HEK293 (cell line): Measurements from ENCODE around the gene SERINC3.
A peak's percentile ranks its signal among the peaks of the same experiment; 100 is the strongest.

Experiments
- HOXD13 ChIP-seq: sonication (generic); formaldehyde crosslinking; IDR thresholded peaks from 2 replicates; pipeline ENCODE4 v1.8.0; 2022; ENCODE audit warnings: missing genetic modification reagents, borderline replicate concordance
- KLF8 ChIP-seq: fragments of 450-650 bp; formaldehyde crosslinking; IDR thresholded peaks from 2 replicates; pipeline ENCODE4 v1.5.1; 2016; ENCODE audit warnings: missing biosample characterization, missing genetic modification characterization
- TRIM28 ChIP-seq: IDR thresholded peaks from 2 replicates; pipeline ENCODE4 v1.6.1; 2011; ENCODE audit warnings: low read length, control low read depth, borderline replicate concordance
- YY2 ChIP-seq: fragments of 450-650 bp; formaldehyde crosslinking; IDR thresholded peaks from 2 replicates; pipeline ENCODE4 v1.5.1; 2016; ENCODE audit warnings: missing biosample characterization, missing genetic modification characterization
- ZBTB1 ChIP-seq: fragments of 450-650 bp; formaldehyde crosslinking; IDR thresholded peaks from 2 replicates; pipeline ENCODE4 v1.5.1; 2016; ENCODE audit warnings: missing biosample characterization, missing genetic modification characterization
- ZBTB20 ChIP-seq: fragments of 450-650 bp; formaldehyde crosslinking; IDR thresholded peaks from 2 replicates; pipeline ENCODE4 v1.5.1; 2016; ENCODE audit warnings: missing biosample characterization, missing genetic modification characterization
- ZFP41 ChIP-seq: fragments of 450-650 bp; formaldehyde crosslinking; IDR thresholded peaks from 2 replicates; pipeline ENCODE4 v1.5.1; 2016; ENCODE audit warnings: missing biosample characterization, missing genetic modification characterization, borderline replicate concordance
- ZNF292 ChIP-seq: fragments of 450-650 bp; formaldehyde crosslinking; IDR thresholded peaks from 2 replicates; pipeline ENCODE4 v1.5.1; 2016; ENCODE audit warnings: low read depth, missing biosample characterization, missing genetic modification characterization, borderline replicate concordance
- ZNF324 ChIP-seq: fragments of 450-650 bp; formaldehyde crosslinking; IDR thresholded peaks from 2 replicates; pipeline ENCODE4 v1.5.1; 2016; ENCODE audit warnings: missing biosample characterization, missing genetic modification characterization
- ZNF335 ChIP-seq: fragments of 450-650 bp; formaldehyde crosslinking; conservative IDR thresholded peaks from 2 replicates; pipeline ENCODE4 v1.5.1; 2016; ENCODE audit warnings: missing biosample characterization, missing genetic modification characterization
- ZNF416 ChIP-seq: fragments of 450-650 bp; formaldehyde crosslinking; IDR thresholded peaks from 2 replicates; pipeline ENCODE4 v1.5.1; 2016; ENCODE audit warnings: missing biosample characterization, missing genetic modification characterization
- ZNF473 ChIP-seq: fragments of 450-650 bp; formaldehyde crosslinking; IDR thresholded peaks from 2 replicates; pipeline ENCODE4 v1.5.1; 2017; ENCODE audit warnings: missing biosample characterization, missing genetic modification characterization
- ZNF48 ChIP-seq: fragments of 450-650 bp; formaldehyde crosslinking; IDR thresholded peaks from 2 replicates; pipeline ENCODE4 v1.5.1; 2016; ENCODE audit warnings: missing biosample characterization, missing genetic modification characterization
- ZNF529 ChIP-seq: fragments of 450-650 bp; formaldehyde crosslinking; IDR thresholded peaks from 2 replicates; pipeline ENCODE4 v1.5.1; 2017; ENCODE audit warnings: missing genetic modification characterization, missing biosample characterization; ENCODE audit not compliant: insufficient replicate concordance
- ZNF548 ChIP-seq: fragments of 450-650 bp; formaldehyde crosslinking; IDR thresholded peaks from 2 replicates; pipeline ENCODE4 v1.5.1; 2016; ENCODE audit warnings: missing biosample characterization, missing genetic modification characterization
- ZNF585B ChIP-seq: fragments of 450-650 bp; formaldehyde crosslinking; IDR thresholded peaks from 2 replicates; pipeline ENCODE4 v1.5.1; 2016; ENCODE audit warnings: missing biosample characterization, missing genetic modification characterization
- ZNF600 ChIP-seq: fragments of 450-650 bp; formaldehyde crosslinking; IDR thresholded peaks from 2 replicates; pipeline ENCODE4 v1.5.1; 2016; ENCODE audit warnings: missing biosample characterization, missing genetic modification characterization
- ZNF670 ChIP-seq: fragments of 450-650 bp; formaldehyde crosslinking; IDR thresholded peaks from 2 replicates; pipeline ENCODE4 v1.5.1; 2016; ENCODE audit warnings: missing biosample characterization, missing genetic modification characterization, low read depth
- ZNF701 ChIP-seq: fragments of 450-650 bp; formaldehyde crosslinking; IDR thresholded peaks from 2 replicates; pipeline ENCODE4 v1.5.1; 2016; ENCODE audit warnings: missing biosample characterization, missing genetic modification characterization
- ZNF785 ChIP-seq: fragments of 450-650 bp; formaldehyde crosslinking; IDR thresholded peaks from 2 replicates; pipeline ENCODE4 v1.5.1; 2016; ENCODE audit warnings: missing biosample characterization, missing genetic modification characterization
- ZSCAN23 ChIP-seq: fragments of 450-650 bp; formaldehyde crosslinking; IDR thresholded peaks from 2 replicates; pipeline ENCODE4 v1.5.1; 2016; ENCODE audit warnings: missing biosample characterization, missing genetic modification characterization
- TF ChIP-seq, protein P1 (sequence below): fragments of 450-650 bp; formaldehyde crosslinking; IDR thresholded peaks from 2 replicates; pipeline ENCODE4 v1.5.1; 2016; ENCODE audit warnings: missing biosample characterization, missing genetic modification characterization
- TF ChIP-seq, protein P2 (sequence below): fragments of 450-650 bp; formaldehyde crosslinking; IDR thresholded peaks from 2 replicates; pipeline ENCODE4 v1.5.1; 2016; ENCODE audit warnings: missing biosample characterization, missing genetic modification characterization
- TF ChIP-seq, protein P3 (sequence below): fragments of 450-650 bp; formaldehyde crosslinking; IDR thresholded peaks from 2 replicates; pipeline ENCODE4 v1.5.1; 2017; ENCODE audit warnings: missing biosample characterization, missing genetic modification characterization
- TF ChIP-seq, protein P4 (sequence below): fragments of 450-650 bp; formaldehyde crosslinking; IDR thresholded peaks from 2 replicates; pipeline ENCODE4 v1.5.1; 2016; ENCODE audit warnings: missing biosample characterization, missing genetic modification characterization
- TF ChIP-seq, protein P5 (sequence below): IDR thresholded peaks from 2 replicates; pipeline ENCODE4 v1.6.1; 2011; ENCODE audit warnings: mild to moderate bottlenecking, low read depth, low read length, borderline replicate concordance
- TF ChIP-seq, protein P6 (sequence below): fragments of 450-650 bp; formaldehyde crosslinking; IDR thresholded peaks from 2 replicates; pipeline ENCODE4 v1.5.1; 2016; ENCODE audit warnings: missing biosample characterization, missing genetic modification characterization

The SERINC3 gene

DNA sequence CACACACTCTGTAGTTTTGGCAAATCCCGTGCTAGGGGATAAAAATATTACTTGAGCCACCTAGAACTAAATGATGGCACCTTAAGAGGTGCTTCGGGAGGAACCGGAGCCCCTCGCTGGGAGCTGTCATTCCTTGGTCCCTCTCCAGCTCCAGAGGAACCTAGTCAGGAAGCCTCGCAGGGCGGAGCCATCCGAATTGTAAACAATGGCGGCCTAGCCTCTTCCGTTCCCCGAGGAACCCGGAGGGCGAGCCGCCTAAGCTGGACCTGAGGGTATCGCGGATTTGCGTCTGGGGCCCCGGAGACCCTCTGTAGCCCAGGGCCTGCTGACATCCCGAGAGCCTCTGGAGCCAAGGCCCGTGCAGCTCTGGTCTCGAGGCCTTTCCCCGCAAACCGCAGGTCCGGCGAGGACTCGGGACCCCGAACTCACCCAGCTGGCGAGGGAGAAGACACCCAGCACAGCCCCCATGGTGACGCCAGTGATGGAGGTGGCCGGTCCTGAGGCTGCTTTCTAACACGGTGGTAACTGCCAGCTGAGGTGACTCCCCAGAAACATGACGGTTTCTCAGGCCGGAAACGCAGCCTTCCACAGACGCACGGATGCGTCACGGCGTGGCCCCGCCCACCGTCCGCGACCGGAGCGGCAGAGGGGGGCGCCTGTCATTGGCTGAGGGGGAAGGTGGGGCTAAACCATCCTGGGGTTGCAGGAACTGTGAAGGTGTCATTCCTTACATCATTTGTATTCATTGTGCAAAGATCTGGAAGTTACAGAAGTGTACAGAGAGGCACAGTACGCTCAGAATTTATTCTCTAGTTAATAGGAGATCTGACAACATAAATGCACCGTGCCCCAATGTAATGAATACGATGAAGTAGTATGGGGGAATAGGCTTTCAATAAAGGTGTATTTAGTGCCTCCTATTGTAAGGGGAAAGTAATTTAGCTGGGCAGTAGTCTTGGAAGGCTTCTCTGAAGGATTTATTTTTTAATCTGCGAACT lies at the start of gene SERINC3 (continued):
- TF ChIP-seq, protein P1, sequence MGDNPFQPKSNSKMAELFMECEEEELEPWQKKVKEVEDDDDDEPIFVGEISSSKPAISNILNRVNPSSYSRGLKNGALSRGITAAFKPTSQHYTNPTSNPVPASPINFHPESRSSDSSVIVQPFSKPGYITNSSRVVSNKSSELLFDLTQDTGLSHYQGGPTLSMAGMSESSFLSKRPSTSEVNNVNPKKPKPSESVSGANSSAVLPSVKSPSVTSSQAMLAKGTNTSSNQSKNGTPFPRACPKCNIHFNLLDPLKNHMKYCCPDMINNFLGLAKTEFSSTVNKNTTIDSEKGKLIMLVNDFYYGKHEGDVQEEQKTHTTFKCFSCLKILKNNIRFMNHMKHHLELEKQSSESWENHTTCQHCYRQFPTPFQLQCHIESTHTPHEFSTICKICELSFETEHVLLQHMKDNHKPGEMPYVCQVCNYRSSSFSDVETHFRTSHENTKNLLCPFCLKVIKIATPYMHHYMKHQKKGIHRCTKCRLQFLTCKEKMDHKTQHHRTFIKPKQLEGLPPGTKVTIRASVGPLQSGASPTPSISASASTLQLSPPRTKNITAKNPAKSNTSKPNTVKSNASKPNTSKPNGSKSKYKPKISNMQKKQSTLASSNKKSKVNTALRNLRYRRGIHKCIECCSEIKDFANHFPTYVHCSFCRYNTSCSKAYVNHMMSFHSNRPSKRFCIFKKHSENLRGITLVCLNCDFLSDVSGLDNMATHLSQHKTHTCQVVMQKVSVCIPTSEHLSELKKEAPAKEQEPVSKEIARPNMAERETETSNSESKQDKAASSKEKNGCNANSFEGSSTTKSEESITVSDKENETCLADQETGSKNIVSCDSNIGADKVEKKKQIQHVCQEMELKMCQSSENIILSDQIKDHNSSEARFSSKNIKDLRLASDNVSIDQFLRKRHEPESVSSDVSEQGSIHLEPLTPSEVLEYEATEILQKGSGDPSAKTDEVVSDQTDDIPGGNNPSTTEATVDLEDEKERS = no peak
- TF ChIP-seq TRIM28 (0 out of 2 replicates have a peak, but pooled peaks have one; percentile 16), ZNF548 (tag by site-specific recombination) (no peak), ZBTB20 (peak; percentile 71; the same call in 1 of the 2 replicates), ZNF48 (tag by site-specific recombination) (no peak), ZBTB1 (tag by site-specific recombination) (no peak), ZFP41 (tag by site-specific recombination) (no peak), ZNF529 (tag by site-specific recombination) (no peak), HOXD13 (CRISPR knock-in tag) (no peak), ZNF292 (tag by site-specific recombination) (no peak), ZNF416 (tag by site-specific recombination) (no peak), ZNF324 (tag by site-specific recombination) (0 out of 2 replicates have a peak, but pooled peaks have one; percentile 21), ZNF701 (no peak), KLF8 (peak; percentile 52; the same call in 1 of the 2 replicates), ZNF335 (peak; percentile 98), ZNF670 (no peak), ZNF473 (no peak), ZNF785 (no peak), ZSCAN23 (tag by site-specific recombination) (no peak), ZNF585B (tag by site-specific recombination) (no peak), YY2 (peak; percentile 81; the same call in 1 of the 2 replicates), ZNF600 (tag by site-specific recombination) (peak; percentile 71)
- TF ChIP-seq, protein P2, sequence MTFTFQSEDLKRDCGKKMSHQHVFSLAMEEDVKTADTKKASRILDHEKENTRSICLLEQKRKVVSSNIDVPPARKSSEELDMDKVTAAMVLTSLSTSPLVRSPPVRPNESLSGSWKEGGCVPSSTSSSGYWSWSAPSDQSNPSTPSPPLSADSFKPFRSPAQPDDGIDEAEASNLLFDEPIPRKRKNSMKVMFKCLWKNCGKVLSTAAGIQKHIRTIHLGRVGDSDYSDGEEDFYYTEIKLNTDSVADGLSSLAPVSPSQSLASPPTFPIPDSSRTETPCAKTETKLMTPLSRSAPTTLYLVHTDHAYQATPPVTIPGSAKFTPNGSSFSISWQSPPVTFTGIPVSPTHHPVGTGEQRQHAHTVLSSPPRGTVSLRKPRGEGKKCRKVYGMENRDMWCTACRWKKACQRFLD (tag by site-specific recombination) = no peak
- TF ChIP-seq, protein P3, sequence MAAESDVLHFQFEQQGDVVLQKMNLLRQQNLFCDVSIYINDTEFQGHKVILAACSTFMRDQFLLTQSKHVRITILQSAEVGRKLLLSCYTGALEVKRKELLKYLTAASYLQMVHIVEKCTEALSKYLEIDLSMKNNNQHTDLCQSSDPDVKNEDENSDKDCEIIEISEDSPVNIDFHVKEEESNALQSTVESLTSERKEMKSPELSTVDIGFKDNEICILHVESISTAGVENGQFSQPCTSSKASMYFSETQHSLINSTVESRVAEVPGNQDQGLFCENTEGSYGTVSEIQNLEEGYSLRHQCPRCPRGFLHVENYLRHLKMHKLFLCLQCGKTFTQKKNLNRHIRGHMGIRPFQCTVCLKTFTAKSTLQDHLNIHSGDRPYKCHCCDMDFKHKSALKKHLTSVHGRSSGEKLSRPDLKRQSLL = no peak
- TF ChIP-seq, protein P4, sequence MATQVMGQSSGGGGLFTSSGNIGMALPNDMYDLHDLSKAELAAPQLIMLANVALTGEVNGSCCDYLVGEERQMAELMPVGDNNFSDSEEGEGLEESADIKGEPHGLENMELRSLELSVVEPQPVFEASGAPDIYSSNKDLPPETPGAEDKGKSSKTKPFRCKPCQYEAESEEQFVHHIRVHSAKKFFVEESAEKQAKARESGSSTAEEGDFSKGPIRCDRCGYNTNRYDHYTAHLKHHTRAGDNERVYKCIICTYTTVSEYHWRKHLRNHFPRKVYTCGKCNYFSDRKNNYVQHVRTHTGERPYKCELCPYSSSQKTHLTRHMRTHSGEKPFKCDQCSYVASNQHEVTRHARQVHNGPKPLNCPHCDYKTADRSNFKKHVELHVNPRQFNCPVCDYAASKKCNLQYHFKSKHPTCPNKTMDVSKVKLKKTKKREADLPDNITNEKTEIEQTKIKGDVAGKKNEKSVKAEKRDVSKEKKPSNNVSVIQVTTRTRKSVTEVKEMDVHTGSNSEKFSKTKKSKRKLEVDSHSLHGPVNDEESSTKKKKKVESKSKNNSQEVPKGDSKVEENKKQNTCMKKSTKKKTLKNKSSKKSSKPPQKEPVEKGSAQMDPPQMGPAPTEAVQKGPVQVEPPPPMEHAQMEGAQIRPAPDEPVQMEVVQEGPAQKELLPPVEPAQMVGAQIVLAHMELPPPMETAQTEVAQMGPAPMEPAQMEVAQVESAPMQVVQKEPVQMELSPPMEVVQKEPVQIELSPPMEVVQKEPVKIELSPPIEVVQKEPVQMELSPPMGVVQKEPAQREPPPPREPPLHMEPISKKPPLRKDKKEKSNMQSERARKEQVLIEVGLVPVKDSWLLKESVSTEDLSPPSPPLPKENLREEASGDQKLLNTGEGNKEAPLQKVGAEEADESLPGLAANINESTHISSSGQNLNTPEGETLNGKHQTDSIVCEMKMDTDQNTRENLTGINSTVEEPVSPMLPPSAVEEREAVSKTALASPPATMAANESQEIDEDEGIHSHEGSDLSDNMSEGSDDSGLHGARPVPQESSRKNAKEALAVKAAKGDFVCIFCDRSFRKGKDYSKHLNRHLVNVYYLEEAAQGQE (tag by site-specific recombination) = peak; percentile 61; the same call in 1 of the 2 replicates
- TF ChIP-seq, protein P5, sequence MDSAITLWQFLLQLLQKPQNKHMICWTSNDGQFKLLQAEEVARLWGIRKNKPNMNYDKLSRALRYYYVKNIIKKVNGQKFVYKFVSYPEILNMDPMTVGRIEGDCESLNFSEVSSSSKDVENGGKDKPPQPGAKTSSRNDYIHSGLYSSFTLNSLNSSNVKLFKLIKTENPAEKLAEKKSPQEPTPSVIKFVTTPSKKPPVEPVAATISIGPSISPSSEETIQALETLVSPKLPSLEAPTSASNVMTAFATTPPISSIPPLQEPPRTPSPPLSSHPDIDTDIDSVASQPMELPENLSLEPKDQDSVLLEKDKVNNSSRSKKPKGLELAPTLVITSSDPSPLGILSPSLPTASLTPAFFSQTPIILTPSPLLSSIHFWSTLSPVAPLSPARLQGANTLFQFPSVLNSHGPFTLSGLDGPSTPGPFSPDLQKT = no peak
- TF ChIP-seq, protein P6, sequence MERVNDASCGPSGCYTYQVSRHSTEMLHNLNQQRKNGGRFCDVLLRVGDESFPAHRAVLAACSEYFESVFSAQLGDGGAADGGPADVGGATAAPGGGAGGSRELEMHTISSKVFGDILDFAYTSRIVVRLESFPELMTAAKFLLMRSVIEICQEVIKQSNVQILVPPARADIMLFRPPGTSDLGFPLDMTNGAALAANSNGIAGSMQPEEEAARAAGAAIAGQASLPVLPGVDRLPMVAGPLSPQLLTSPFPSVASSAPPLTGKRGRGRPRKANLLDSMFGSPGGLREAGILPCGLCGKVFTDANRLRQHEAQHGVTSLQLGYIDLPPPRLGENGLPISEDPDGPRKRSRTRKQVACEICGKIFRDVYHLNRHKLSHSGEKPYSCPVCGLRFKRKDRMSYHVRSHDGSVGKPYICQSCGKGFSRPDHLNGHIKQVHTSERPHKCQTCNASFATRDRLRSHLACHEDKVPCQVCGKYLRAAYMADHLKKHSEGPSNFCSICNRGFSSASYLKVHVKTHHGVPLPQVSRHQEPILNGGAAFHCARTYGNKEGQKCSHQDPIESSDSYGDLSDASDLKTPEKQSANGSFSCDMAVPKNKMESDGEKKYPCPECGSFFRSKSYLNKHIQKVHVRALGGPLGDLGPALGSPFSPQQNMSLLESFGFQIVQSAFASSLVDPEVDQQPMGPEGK (tag by site-specific recombination) = peak; percentile 84
